ENCODE results near the gene STX8.

STX8 gene

GRCh38 chr17:9334536-9335446 is 240.8 kb downstream of the STX8 start:
- DNase-seq = no peak

GRCh38 chr17:9332132-9332494 is 243.5 kb downstream of the STX8 start:
- no peak for DNase-seq

GRCh38 chr17:9331279-9332131 is 244.1 kb downstream of the STX8 start:
- DNase-seq = no peak

GRCh38 chr17:9330611-9331271 is 244.9 kb downstream of the STX8 start:
- no peak for DNase-seq

GRCh38 chr17:9330141-9330540 is 245.5 kb downstream of the STX8 start:
- no peak for DNase-seq

GRCh38 chr17:9329251-9329921 is 246.2 kb downstream of the STX8 start:
- no peak for DNase-seq

GRCh38 chr17:9324864-9325263 is 250.8 kb downstream of the STX8 start:
- DNase-seq = no peak

GRCh38 chr17:9322326-9322725 is 253.3 kb downstream of the STX8 start:
- DNase-seq = no peak

- no peak for DNase-seq
Observed at GRCh38 chr17:9321890-9322289, 253.7 kb downstream of the STX8 start.

GRCh38 chr17:9315360-9315759 is 260.3 kb downstream of the STX8 start:
- DNase-seq = no peak

- no peak for DNase-seq
Observed at GRCh38 chr17:9313346-9313745, 262.3 kb downstream of the STX8 start.

- DNase-seq = no peak
Observed at GRCh38 chr17:9309216-9309615, 266.4 kb downstream of the STX8 start.

- DNase-seq = no peak
Observed at GRCh38 chr17:9308069-9308468, 267.6 kb downstream of the STX8 start.

- no peak for DNase-seq
Observed at GRCh38 chr17:9307313-9307998, 268.2 kb downstream of the STX8 start.

- DNase-seq = no peak
Observed at GRCh38 chr17:9306086-9306485, 269.5 kb downstream of the STX8 start.

- no peak for DNase-seq
Observed at GRCh38 chr17:9299695-9300094, 275.9 kb downstream of the STX8 start.

GRCh38 chr17:9298776-9299295 is 276.8 kb downstream of the STX8 start:
- DNase-seq = no peak

GRCh38 chr17:9298135-9298534 is 277.5 kb downstream of the STX8 start:
- no peak for DNase-seq

- no peak for DNase-seq
Observed at GRCh38 chr17:9294661-9295210, 280.9 kb downstream of the STX8 start.

- no peak for DNase-seq
Observed at GRCh38 chr17:9292561-9292941, 283.1 kb downstream of the STX8 start.

GRCh38 chr17:9291912-9292560 is 283.6 kb downstream of the STX8 start:
- peak; percentile 55 for DNase-seq

Measured in stimulated activated CD4-positive, alpha-beta T cell treated with anti-CD3 and anti-CD28 coated beads, Interleukin-4, amount 100 ng/mL, for 24 hours (primary cell).